Neuronal stem cell (in vitro differentiated cells): ENCODE measurements around the gene FOXO3.
"Not testable (repeated sequence)": the region's sequence is repeated elsewhere in the genome, so short reads cannot be mapped to it uniquely, and the experiment has no call there.

ENCODE experiments used
- DNase-seq: peaks from one replicate; pipeline ENCODE4 v3.0.0-alpha.2; 2013; ENCODE audit warnings: low spot score
- H2AFZ ChIP-seq: one replicate; pipeline ENCODE4 v1.6.1; 2013; ENCODE audit warnings: mild to moderate bottlenecking, low read length, inconsistent platforms
- H2AK5ac ChIP-seq: 2 replicates; pipeline ENCODE4 v1.6.1; 2013; ENCODE audit warnings: low read depth, mild to moderate bottlenecking, inconsistent platforms, low read length, moderate library complexity, mixed read lengths
- H2BK120ac ChIP-seq: 2 replicates; pipeline ENCODE4 v1.6.1; 2013; ENCODE audit warnings: low read depth, mild to moderate bottlenecking, inconsistent platforms, low read length, moderate library complexity, mixed read lengths
- H2BK12ac ChIP-seq: one replicate; pipeline ENCODE4 v1.6.1; 2013; ENCODE audit warnings: low read length, inconsistent platforms
- H2BK15ac ChIP-seq: 2 replicates; pipeline ENCODE4 v1.6.1; 2013; ENCODE audit warnings: mild to moderate bottlenecking, low read length, inconsistent platforms, mixed read lengths
- H2BK5ac ChIP-seq: one replicate; pipeline ENCODE4 v1.6.1; 2013; ENCODE audit warnings: inconsistent platforms, mild to moderate bottlenecking, low read length, moderate library complexity
- H3K14ac ChIP-seq: one replicate; pipeline ENCODE4 v1.6.1; 2013; ENCODE audit warnings: low read length, inconsistent platforms
- H3K18ac ChIP-seq: 2 replicates; pipeline ENCODE4 v1.6.1; 2013; ENCODE audit warnings: low read length, inconsistent platforms
- H3K23ac ChIP-seq: 2 replicates; pipeline ENCODE4 v1.6.1; 2013; ENCODE audit warnings: low read depth, mild to moderate bottlenecking, mixed read lengths, low read length, inconsistent platforms; ENCODE audit not compliant: poor library complexity
- H3K27ac ChIP-seq: replicated peaks from 3 replicates; pipeline ENCODE4 v1.5.1; 2013; ENCODE audit warnings: low read length, inconsistent platforms
- H3K27me3 ChIP-seq, 3 experiments: 2 replicates each; pipeline ENCODE4 v1.6.1; 2013; ENCODE audit warnings: low read length in 3 of 3, mild to moderate bottlenecking in 2 of 3, inconsistent platforms in 1 of 3, low read depth in 1 of 3, mixed read lengths in 1 of 3, moderate library complexity in 1 of 3; ENCODE audit not compliant: control insufficient read depth in 3 of 3, insufficient read depth in 3 of 3
- H3K36me3 ChIP-seq, 2 donors: replicated peaks in 1 of 2; 2 replicates each; pipeline ENCODE4 v1.6.1; 2013; ENCODE audit warnings: low read length in 2 of 2; ENCODE audit not compliant: control insufficient read depth in 2 of 2, insufficient read depth in 2 of 2
- H3K4ac ChIP-seq: 2 replicates; pipeline ENCODE4 v1.6.1; 2013; ENCODE audit warnings: inconsistent platforms, mild to moderate bottlenecking, low read length, moderate library complexity
- H3K4me1 ChIP-seq, 2 donors: 1 replicate in 1 of 2; 2 replicates in 1 of 2; pipeline ENCODE4 v1.6.1; 2013; ENCODE audit warnings: low read length in 2 of 2, low read depth in 1 of 2; ENCODE audit not compliant: control insufficient read depth in 2 of 2, insufficient read depth in 1 of 2
- H3K4me2 ChIP-seq: one replicate; pipeline ENCODE4 v1.6.1; 2013; ENCODE audit warnings: mild to moderate bottlenecking, low read length, inconsistent platforms; ENCODE audit not compliant: insufficient read depth, poor library complexity, severe bottlenecking
- H3K4me3 ChIP-seq, 2 donors: 2 replicates each; pipeline ENCODE4 v1.5.1; 2013; ENCODE audit warnings: low read length in 2 of 2, mild to moderate bottlenecking in 2 of 2, inconsistent platforms in 1 of 2, moderate library complexity in 1 of 2
- H3K79me1 ChIP-seq: one replicate; pipeline ENCODE4 v1.6.1; 2013; ENCODE audit warnings: low read depth, mild to moderate bottlenecking, inconsistent platforms, low read length, moderate library complexity
- H3K9ac ChIP-seq: one replicate; pipeline ENCODE4 v1.6.1; 2013; ENCODE audit warnings: mild to moderate bottlenecking, low read depth, low read length, inconsistent platforms; ENCODE audit not compliant: poor library complexity
- H3K9me3 ChIP-seq, 2 donors: replicated peaks in 1 of 2; 2 replicates each; pipeline versions ENCODE3 to v1.6.1; 2013; ENCODE audit warnings: low read length in 2 of 2, mild to moderate bottlenecking in 2 of 2, inconsistent platforms in 1 of 2, low read depth in 1 of 2, mixed read lengths in 1 of 2, moderate library complexity in 1 of 2; ENCODE audit not compliant: control insufficient read depth in 2 of 2, insufficient read depth in 1 of 2
- H4K8ac ChIP-seq: one replicate; pipeline ENCODE4 v1.6.1; 2013; ENCODE audit warnings: low read depth, mild to moderate bottlenecking, inconsistent platforms, low read length, moderate library complexity
- H4K91ac ChIP-seq: one replicate; pipeline ENCODE4 v1.6.1; 2013; ENCODE audit warnings: low read length, low read depth, mild to moderate bottlenecking, inconsistent platforms; ENCODE audit not compliant: poor library complexity
- WGBS, 2 donors: extraction: QIAGEN DNeasy Blood & Tissue Kit; methylation state at CpG; one replicate each; pipeline ENCODE4 v1.1.7; 2013; ENCODE audit warnings: missing lambda C conversion rate in 2 of 2, mixed read lengths in 1 of 2; ENCODE audit not compliant: insufficient read length in 2 of 2, insufficient replicate concordance in 1 of 2; ENCODE audit errors: extremely low coverage in 2 of 2; 5-methylcytosine and 5-hydroxymethylcytosine counted together

Gene FOXO3

DNA sequence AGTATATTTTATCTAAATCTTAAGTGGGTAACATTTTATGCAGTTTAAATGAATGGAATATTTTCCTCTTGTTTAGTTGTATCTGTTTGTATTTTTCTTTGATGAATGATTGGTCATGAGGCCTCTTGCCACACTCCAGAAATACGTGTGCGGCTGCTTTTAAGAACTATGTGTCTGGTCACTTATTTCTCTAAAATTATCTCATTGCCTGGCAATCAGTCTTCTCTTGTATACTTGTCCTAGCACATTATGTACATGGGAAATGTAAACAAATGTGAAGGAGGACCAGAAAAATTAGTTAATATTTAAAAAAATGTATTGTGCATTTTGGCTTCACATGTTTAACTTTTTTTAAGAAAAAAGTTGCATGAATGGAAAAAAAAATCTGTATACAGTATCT, 123.3 kb downstream of the FOXO3 start:
- H3K27ac ChIP-seq: not testable (repeated sequence)

GRCh38 chr6:108684771-108685329, 124.1 kb downstream of the FOXO3 start:
- no peaks in the 10 kb centered on the region for H3K27me3 ChIP-seq
- no peak overlapping the region for H3K9ac ChIP-seq
- no peak overlapping the region for H2AK5ac ChIP-seq
- H3K36me3 ChIP-seq: peaks cover 0 to 5% of the 10 kb centered on the region in 2 donors
- WGBS, 2 donors: no CpG with 5 or more reads among the region's 8 CpGs
- no peak overlapping the region for H2BK120ac ChIP-seq
- H3K4me1 ChIP-seq: peaks cover 0 to 10% of the 10 kb centered on the region in 2 donors
- no peak overlapping the region for H3K23ac ChIP-seq
- no peak overlapping the region for H2BK15ac ChIP-seq
- no peaks in the 10 kb centered on the region for H3K9me3 ChIP-seq
- H3K79me1 ChIP-seq: no peaks in the 10 kb centered on the region
- H3K18ac ChIP-seq: no peak overlapping the region
- no peak overlapping the region for H3K27ac ChIP-seq
- no peak overlapping the region for H4K91ac ChIP-seq
- H2AFZ ChIP-seq: no peak overlapping the region
- no peak overlapping the region for H3K4me2 ChIP-seq
- H3K4me3 ChIP-seq: no peak overlapping the region
- no peak overlapping the region for H4K8ac ChIP-seq
- no peak overlapping the region for H2BK12ac ChIP-seq
- H2BK5ac ChIP-seq: no peak overlapping the region
- H3K14ac ChIP-seq: no peak overlapping the region
- no peak for DNase-seq
- no peak overlapping the region for H3K4ac ChIP-seq

More for the DNA sequence above, 123.3 kb downstream of the FOXO3 start:
- not testable (repeated sequence) for H3K27me3 ChIP-seq, H3K4ac ChIP-seq, H3K4me3 ChIP-seq, H3K9ac ChIP-seq, DNase-seq, H3K14ac ChIP-seq, H2BK5ac ChIP-seq, H2AFZ ChIP-seq, H3K23ac ChIP-seq, H3K4me1 ChIP-seq, H2BK15ac ChIP-seq, H3K9me3 ChIP-seq, H2BK12ac ChIP-seq, H4K8ac ChIP-seq, H3K18ac ChIP-seq, H4K91ac ChIP-seq, H2AK5ac ChIP-seq, H3K4me2 ChIP-seq, H3K36me3 ChIP-seq, H2BK120ac ChIP-seq, H3K79me1 ChIP-seq
- WGBS, 2 donors: no CpG with 5 or more reads among the region's 2 CpGs

DNA sequence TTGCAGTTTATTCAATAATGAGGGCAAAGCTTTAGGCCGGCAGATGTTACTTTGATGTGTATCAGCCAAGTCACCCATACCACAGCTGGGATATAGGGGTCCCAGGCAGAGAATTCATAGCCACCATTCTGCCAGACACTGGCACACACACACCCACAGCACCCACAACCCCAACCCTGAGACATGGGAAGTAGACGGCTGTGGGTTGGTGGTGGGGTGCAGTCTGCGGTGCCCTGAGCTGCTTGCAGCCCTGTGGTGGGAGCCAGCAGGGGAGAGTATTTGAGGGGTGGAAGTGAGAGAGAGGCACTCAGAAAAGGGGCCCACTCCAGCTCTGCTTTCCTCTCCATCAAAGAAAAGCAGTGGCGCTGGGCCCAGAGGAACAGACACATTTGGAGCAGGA, 125.3 kb downstream of the FOXO3 start:
- no peaks in the 10 kb centered on the region for H3K79me1 ChIP-seq
- H3K9me3 ChIP-seq: no peaks in the 10 kb centered on the region
- H3K27me3 ChIP-seq: no peaks in the 10 kb centered on the region
- no peak overlapping the region for H2BK5ac ChIP-seq
- H4K91ac ChIP-seq: no peak overlapping the region
- H3K9ac ChIP-seq: no peak overlapping the region
- no peak overlapping the region for H3K27ac ChIP-seq
- H2BK12ac ChIP-seq: no peak overlapping the region
- H2BK120ac ChIP-seq: no peak overlapping the region
- H3K4me1 ChIP-seq: peaks cover 0 to 14% of the 10 kb centered on the region in 2 donors
- no peak overlapping the region for H2BK15ac ChIP-seq
- H3K4me2 ChIP-seq: no peak overlapping the region
- H2AK5ac ChIP-seq: no peak overlapping the region
- no peak overlapping the region for H4K8ac ChIP-seq
- H2AFZ ChIP-seq: no peak overlapping the region
- H3K36me3 ChIP-seq: peaks cover 0 to 3% of the 10 kb centered on the region in 2 donors
- no peak overlapping the region for H3K14ac ChIP-seq
- H3K18ac ChIP-seq: no peak overlapping the region
- no peak overlapping the region for H3K23ac ChIP-seq
- no CpG with 5 or more reads among the region's 4 CpGs for WGBS, 2 donors
- no peak overlapping the region for H3K4me3 ChIP-seq
- no peak for DNase-seq
- no peak overlapping the region for H3K4ac ChIP-seq

DNA sequence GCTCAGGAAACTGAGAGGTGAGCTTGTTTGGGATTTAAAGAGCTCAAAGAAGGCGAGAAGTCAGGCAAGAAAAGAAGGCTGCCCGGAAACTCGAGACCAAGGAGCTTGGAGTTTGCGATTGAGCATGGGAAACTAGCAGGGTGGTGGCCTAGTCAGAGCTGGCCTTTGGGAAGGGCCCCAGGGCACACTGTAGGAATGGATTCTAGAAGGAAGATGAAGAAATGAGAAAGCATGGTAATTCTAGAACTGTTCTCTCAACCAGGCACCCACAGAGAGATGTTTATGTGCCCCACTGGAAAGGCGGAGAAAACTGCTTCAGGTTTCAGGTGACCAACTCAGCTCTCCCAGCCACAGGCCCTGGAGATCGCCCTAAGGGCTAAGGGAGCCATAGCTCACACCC, 126.2 kb downstream of the FOXO3 start:
- no peak overlapping the region for H3K4ac ChIP-seq

More for the DNA sequence above, 126.2 kb downstream of the FOXO3 start:
- DNase-seq: no peak
- no peak overlapping the region for H3K9ac ChIP-seq
- H3K36me3 ChIP-seq: peaks cover 0 to 3% of the 10 kb centered on the region in 2 donors
- H2BK12ac ChIP-seq: no peak overlapping the region
- no peak overlapping the region for H3K14ac ChIP-seq
- no peak overlapping the region for H3K23ac ChIP-seq
- H4K8ac ChIP-seq: no peak overlapping the region
- H3K9me3 ChIP-seq: no peaks in the 10 kb centered on the region
- no peaks in the 10 kb centered on the region for H3K79me1 ChIP-seq
- H2BK15ac ChIP-seq: no peak overlapping the region
- no peak overlapping the region for H3K4me2 ChIP-seq
- no peak overlapping the region for H3K4me3 ChIP-seq
- H3K18ac ChIP-seq: no peak overlapping the region
- H4K91ac ChIP-seq: no peak overlapping the region
- H2BK120ac ChIP-seq: no peak overlapping the region
- no CpG with 5 or more reads among the region's 6 CpGs for WGBS, 2 donors
- H3K4me1 ChIP-seq: peaks cover 0 to 15% of the 10 kb centered on the region in 2 donors
- no peak overlapping the region for H3K27ac ChIP-seq
- H2AFZ ChIP-seq: no peak overlapping the region
- H3K27me3 ChIP-seq: no peaks in the 10 kb centered on the region
- no peak overlapping the region for H2BK5ac ChIP-seq
- H2AK5ac ChIP-seq: no peak overlapping the region
